Keratinocyte (primary cell): ENCODE data around the gene SNX17. TPM values are rescaled to one million over a fixed set of nuclear protein-coding genes. Genes with fewer than 3 reads are reported as not detected.

Experiments
- DNase-seq: peaks from one replicate; pipeline ENCODE4 v3.0.0-alpha.2; 2011; ENCODE audit warnings: low read depth, missing footprints, low spot score
- FAIRE-seq: peaks from 2 replicates; lab custom pipeline; 2011; peaks lifted over from hg19 to GRCh38; lab: Jason Lieb, UNC
- H2AFZ ChIP-seq: 2 replicates; pipeline ENCODE4 v1.6.0; 2012; ENCODE audit warnings: low read length, control low read depth, inconsistent platforms; ENCODE audit not compliant: control insufficient read depth
- H3K27ac ChIP-seq: 2 replicates; pipeline ENCODE4 v1.5.1; 2011; ENCODE audit warnings: low read length; ENCODE audit not compliant: control insufficient read depth, insufficient read depth
- H3K27me3 ChIP-seq: 3 replicates; pipeline ENCODE4 v1.6.0; 2011; ENCODE audit warnings: low read length; ENCODE audit not compliant: control insufficient read depth, insufficient read depth; ENCODE audit errors: extremely low read depth
- H3K36me3 ChIP-seq, 2 experiments: 2 replicates in 1 of 2; 3 replicates in 1 of 2; pipeline ENCODE4 v1.5.1; 2011; ENCODE audit warnings: low read length in 2 of 2, mild to moderate bottlenecking in 1 of 2; ENCODE audit not compliant: control insufficient read depth in 2 of 2, insufficient read depth in 2 of 2; ENCODE audit errors: extremely low read depth in 1 of 2
- H3K4me1 ChIP-seq: 3 replicates; pipeline ENCODE4 v1.5.1; 2011; ENCODE audit warnings: low read length; ENCODE audit not compliant: control insufficient read depth, insufficient read depth; ENCODE audit errors: extremely low read depth
- H3K4me2 ChIP-seq: 3 replicates; pipeline ENCODE4 v1.6.0; 2011; ENCODE audit warnings: low read depth, low read length; ENCODE audit not compliant: control insufficient read depth, insufficient read depth; ENCODE audit errors: extremely low read depth
- H3K4me3 ChIP-seq, 3 experiments: fragments of 200-600 bp in 1 of 3; sonication (generic) in 1 of 3; 2 replicates in 2 of 3; 3 replicates in 1 of 3; pipeline ENCODE4 v1.5.1; 2011 to 2016; ENCODE audit warnings: low read length in 3 of 3, mild to moderate bottlenecking in 3 of 3, control low read depth in 2 of 3, inconsistent platforms in 1 of 3, low read depth in 1 of 3, mixed read lengths in 1 of 3, mixed run types in 1 of 3, moderate library complexity in 1 of 3; ENCODE audit not compliant: control insufficient read depth in 2 of 3, insufficient read depth in 2 of 3; ENCODE audit errors: extremely low read depth in 1 of 3
- H3K79me2 ChIP-seq: 2 replicates; pipeline ENCODE4 v1.6.0; 2012; ENCODE audit warnings: low read length; ENCODE audit not compliant: control insufficient read depth, insufficient read depth
- H3K9ac ChIP-seq: 3 replicates; pipeline ENCODE4 v1.6.0; 2011; ENCODE audit warnings: low read length; ENCODE audit not compliant: control insufficient read depth, insufficient read depth; ENCODE audit errors: extremely low read depth
- H3K9me1 ChIP-seq: 3 replicates; pipeline ENCODE4 v1.6.0; 2011; ENCODE audit warnings: low read length; ENCODE audit not compliant: control insufficient read depth, insufficient read depth; ENCODE audit errors: extremely low read depth
- H3K9me3 ChIP-seq: 2 replicates; pipeline ENCODE4 v1.5.1; 2012; ENCODE audit warnings: low read depth, low read length; ENCODE audit not compliant: control insufficient read depth
- H4K20me1 ChIP-seq: 3 replicates; pipeline ENCODE4 v1.6.0; 2011; ENCODE audit warnings: low read length; ENCODE audit not compliant: control insufficient read depth, insufficient read depth; ENCODE audit errors: extremely low read depth
- CTCF ChIP-seq, 3 experiments: IDR thresholded peaks in 1 of 3; conservative IDR thresholded peaks in 1 of 3; optimal IDR thresholded peaks in 1 of 3; 2 replicates in 2 of 3; 3 replicates in 1 of 3; pipeline versions ENCODE3 to v1.5.1; 2011; ENCODE audit warnings: low read length in 3 of 3, mild to moderate bottlenecking in 3 of 3, moderate library complexity in 2 of 3, control low read depth in 1 of 3, inconsistent platforms in 1 of 3; ENCODE audit not compliant: insufficient read depth in 2 of 3; ENCODE audit errors: extremely low read depth in 1 of 3
- EZH2 ChIP-seq: IDR thresholded peaks from one replicate; pipeline ENCODE4 v1.6.1; 2012; ENCODE audit warnings: inconsistent platforms, mild to moderate bottlenecking, low read length, moderate library complexity
- dilution Hi-C: fragments of 300-500 bp; cut with MboI; formaldehyde crosslinking; loops from one replicate; pipeline ENCODE4 v1.7.0; 2020; ENCODE audit warnings: low sequenced_read_pairs; ENCODE audit not compliant: extremely low pct_ligation_motif_present
- polyA plus RNA-seq, 5 experiments: library from polyadenylated mRNA; depleted of rRNA in 3 of 5; stranded (reverse) in 3 of 5; stranded (forward) in 1 of 5; unstranded in 1 of 5; fragments of >200 nt; gene quantifications; 1 replicate in 1 of 5; 2 replicates in 3 of 5; 3 replicates in 1 of 5; pipeline versions ENCODE4 v1.2.1 to v1.2.3, GENCODE V29; 2011 to 2012; ENCODE audit warnings: missing spikeins in 2 of 5, low read depth in 1 of 5, low replicate concordance in 1 of 5

The SNX17 gene
- polyA plus RNA-seq, 1 donor (not counting 4 experiments of a cell fraction or from before 2014, with no cell fraction given), result 83.3 TPM

GRCh38 chr2:27323596-27324285 lies 46.7 kb upstream of the SNX17 start:
- H3K4me1 ChIP-seq, result peaks cover 27% of the 10 kb centered on the region
- H3K36me3 ChIP-seq, result peaks cover 11 to 14% of the 10 kb centered on the region in 2 experiments
- H3K9me1 ChIP-seq, result no peaks in the 10 kb centered on the region
- dilution Hi-C loops, result no loop called here
- peak overlapping the region; percentile 88 for H3K4me2 ChIP-seq
- FAIRE-seq, result no peak
- H3K27ac ChIP-seq, result peak overlapping the region; percentile 91
- no peak for TF ChIP-seq CTCF (optimal IDR thresholded peaks at IDR 0.05 in 1 of 3, IDR thresholded peaks at IDR 0.05 in 1 of 3, conservative IDR thresholded peaks at IDR 0.05 in 1 of 3; ENCODE audit: extremely low read depth in 1 of 3, insufficient read depth in 2 of 3, low read length in 3 of 3)
- TF ChIP-seq EZH2, result no peak
- peak overlapping the region; percentile 99 for H3K9ac ChIP-seq
- no peaks in the 10 kb centered on the region for H3K9me3 ChIP-seq
- H2AFZ ChIP-seq, result peak overlapping the region; percentile 90
- H3K4me3 ChIP-seq, result peak overlapping the region; percentile 76 to 87 (median 79)
- H3K27me3 ChIP-seq, result no peaks in the 10 kb centered on the region
- H3K79me2 ChIP-seq, result peaks cover 10% of the 10 kb centered on the region
- H4K20me1 ChIP-seq, result peaks cover 3% of the 10 kb centered on the region
- DNase-seq, result no peak

GRCh38 chr2:27324720-27325119 lies 45.7 kb upstream of the SNX17 start:
- Histone ChIP-seq H3K9ac (no peak overlapping the region), H3K4me1 (peaks cover 27% of the 10 kb centered on the region), H3K4me2 (no peak overlapping the region), H3K9me1 (no peaks in the 10 kb centered on the region), H3K27me3 (no peaks in the 10 kb centered on the region), H3K4me3 (no peak overlapping the region), H3K27ac (no peak overlapping the region), H3K9me3 (no peaks in the 10 kb centered on the region), H4K20me1 (peaks cover 3% of the 10 kb centered on the region), H3K36me3 (peaks cover 16 to 20% of the 10 kb centered on the region in 2 experiments), H3K79me2 (peaks cover 10% of the 10 kb centered on the region), H2AFZ (no peak overlapping the region)
- TF ChIP-seq EZH2, result no peak
- TF ChIP-seq CTCF (optimal IDR thresholded peaks at IDR 0.05 in 1 of 3, IDR thresholded peaks at IDR 0.05 in 1 of 3, conservative IDR thresholded peaks at IDR 0.05 in 1 of 3; ENCODE audit: extremely low read depth in 1 of 3, insufficient read depth in 2 of 3, low read length in 3 of 3), result no peak
- dilution Hi-C loops, result no loop called here
- FAIRE-seq (no peak), DNase-seq (no peak)
